Esophagus squamous epithelium (tissue), 5 donors: Measurements from ENCODE around the gene OLIG1. TPM values are rescaled to one million over a fixed set of nuclear protein-coding genes. Genes with fewer than 3 reads are reported as not detected.

Experiments
- DNase-seq: peaks from one replicate; lab custom pipeline; 2025; lab: John Stamatoyannopoulos, UW
- H3K27ac ChIP-seq, 4 donors: fragments of 200-600 bp; sonication (generic); one replicate each; pipeline ENCODE4 v1.5.1; 2016 to 2019; ENCODE audit warnings: mild to moderate bottlenecking in 1 of 4
- H3K27me3 ChIP-seq, 4 donors: fragments of 200-600 bp; sonication (generic); 1 replicate in 3 of 4; 2 replicates in 1 of 4; pipeline versions ENCODE4 v1.5.1 to v1.6.0; 2017 to 2021; ENCODE audit warnings: antibody characterized with exemption in 1 of 4
- H3K36me3 ChIP-seq, 3 donors: fragments of 200-600 bp; sonication (generic); one replicate each; pipeline ENCODE4 v1.5.1; 2016 to 2019
- H3K4me1 ChIP-seq, 3 donors: fragments of 200-600 bp; sonication (generic); one replicate each; pipeline ENCODE4 v1.5.1; 2017 to 2019
- H3K4me3 ChIP-seq, 4 donors: fragments of 200-600 bp; sonication (generic); 1 replicate in 3 of 4; 2 replicates in 1 of 4; pipeline ENCODE4 v1.5.1; 2016 to 2019; ENCODE audit warnings: mild to moderate bottlenecking in 2 of 4, moderate library complexity in 1 of 4
- H3K9me3 ChIP-seq, 3 donors: fragments of 200-600 bp; sonication (generic); one replicate each; pipeline ENCODE4 v1.5.1; 2016 to 2019
- POLR2A ChIP-seq, 4 donors: fragments of 450-650 bp; IDR thresholded peaks; one replicate each; pipeline ENCODE4 v1.6.1; 2017; ENCODE audit warnings: antibody characterized with exemption in 4 of 4, mild to moderate bottlenecking in 4 of 4, moderate library complexity in 3 of 4
- WGBS, 2 donors: methylation state at CpG; one replicate each; pipeline ENCODE4 v1.1.5; 2018; 5-methylcytosine and 5-hydroxymethylcytosine counted together
- intact Hi-C: fragments of 100-400 bp; cut with DNase I; formaldehyde crosslinking; loops from one replicate; pipeline ENCODE4 v1.15.0; 2022
- total RNA-seq, 4 donors: library from RNA; depleted of rRNA; stranded (reverse); fragments of >200 nt; gene quantifications; one replicate each; pipeline ENCODE4 v1.1.0, GENCODE V29; 2016
- TF ChIP-seq, protein P1 (sequence below), 6 experiments: fragments of 450-650 bp in 4 of 6; fragments of 200-600 bp in 2 of 6; sonication (generic) in 2 of 6; IDR thresholded peaks; one replicate each; pipeline ENCODE4 v1.5.1; 2016 to 2019; ENCODE audit warnings: antibody characterized with exemption in 6 of 6, mild to moderate bottlenecking in 4 of 6, moderate library complexity in 4 of 6
- donor health status: DM: yes; HTN: yes; CAD: no.

The OLIG1 gene
- total RNA-seq, 4 donors from 2014 or later, result not detected

DNA sequence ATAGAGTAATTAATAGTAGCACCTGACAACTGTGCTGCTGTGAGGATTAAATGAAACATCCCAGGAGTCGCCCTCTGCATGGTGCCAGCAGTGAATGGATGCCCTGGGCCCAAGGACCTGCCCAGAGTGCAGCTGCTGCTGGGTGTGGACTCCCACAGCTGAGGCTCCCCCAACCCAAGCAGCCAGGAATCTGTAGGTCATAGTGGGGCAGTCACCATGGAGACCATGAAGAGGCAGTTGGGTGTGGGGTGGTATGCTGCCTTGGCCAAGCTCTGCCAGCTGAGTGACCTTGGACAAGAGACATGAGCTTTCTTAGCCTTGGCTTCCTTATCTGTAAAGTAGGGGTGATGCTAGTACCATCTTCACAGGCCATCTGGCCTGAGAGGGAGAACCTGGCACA is 34.8 kb upstream of the OLIG1 start:
- H3K27me3 ChIP-seq, result peaks cover 0 to 90% (median 8%) of the 10 kb centered on the region in 4 donors
- intact Hi-C loops, result no loop called here

DNA sequence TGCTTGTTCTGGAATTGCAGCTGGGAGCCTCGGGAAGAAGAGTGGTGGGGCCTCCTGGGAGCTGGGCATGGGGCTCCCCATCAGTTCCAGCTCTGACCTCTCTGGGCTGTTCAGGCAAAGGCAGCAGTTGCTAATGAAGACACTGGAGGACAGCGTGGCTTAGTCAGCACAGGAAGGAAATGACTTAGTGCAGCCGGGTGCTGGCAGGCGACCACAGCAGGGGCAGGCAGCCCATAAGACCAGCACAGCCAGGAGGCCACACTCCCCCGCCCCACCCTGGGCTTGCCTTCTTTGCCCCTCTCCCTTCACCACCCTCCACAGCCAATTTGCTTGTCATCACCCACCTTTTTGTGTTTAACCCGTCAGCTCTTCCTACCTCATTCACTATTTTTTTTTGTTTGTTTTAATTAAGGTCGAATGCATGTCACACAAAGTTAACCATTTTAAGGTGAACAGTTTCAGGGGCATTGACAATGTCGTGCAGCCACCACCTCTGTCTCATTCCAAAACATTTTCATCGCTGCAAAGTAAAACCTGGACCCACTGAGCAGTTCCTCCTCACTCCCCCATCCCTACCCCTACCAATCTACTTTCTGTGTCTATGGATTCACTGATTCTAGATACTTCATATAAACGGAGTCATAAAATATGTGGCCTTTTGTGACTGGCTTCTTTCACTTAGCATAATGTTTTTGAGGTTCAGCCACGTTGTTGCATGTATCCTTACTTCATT is 33.3 kb upstream of the OLIG1 start:
- H3K36me3 ChIP-seq, result no peaks in the 10 kb centered on the region
- 22 to 24% methylated on average over 9 to 10 of the region's 11 CpGs for WGBS, 2 donors
- H3K27me3 ChIP-seq, result peaks cover 0 to 90% (median 6%) of the 10 kb centered on the region in 4 donors
- H3K9me3 ChIP-seq, result no peaks in the 10 kb centered on the region
- peaks cover 0 to 14% (median 0%) of the 10 kb centered on the region in 3 donors for H3K4me1 ChIP-seq
- intact Hi-C loops, result no loop called here
- no peak overlapping the region for H3K4me3 ChIP-seq
- H3K27ac ChIP-seq, result no peak overlapping the region
- no peak for DNase-seq
- TF ChIP-seq, protein P1, sequence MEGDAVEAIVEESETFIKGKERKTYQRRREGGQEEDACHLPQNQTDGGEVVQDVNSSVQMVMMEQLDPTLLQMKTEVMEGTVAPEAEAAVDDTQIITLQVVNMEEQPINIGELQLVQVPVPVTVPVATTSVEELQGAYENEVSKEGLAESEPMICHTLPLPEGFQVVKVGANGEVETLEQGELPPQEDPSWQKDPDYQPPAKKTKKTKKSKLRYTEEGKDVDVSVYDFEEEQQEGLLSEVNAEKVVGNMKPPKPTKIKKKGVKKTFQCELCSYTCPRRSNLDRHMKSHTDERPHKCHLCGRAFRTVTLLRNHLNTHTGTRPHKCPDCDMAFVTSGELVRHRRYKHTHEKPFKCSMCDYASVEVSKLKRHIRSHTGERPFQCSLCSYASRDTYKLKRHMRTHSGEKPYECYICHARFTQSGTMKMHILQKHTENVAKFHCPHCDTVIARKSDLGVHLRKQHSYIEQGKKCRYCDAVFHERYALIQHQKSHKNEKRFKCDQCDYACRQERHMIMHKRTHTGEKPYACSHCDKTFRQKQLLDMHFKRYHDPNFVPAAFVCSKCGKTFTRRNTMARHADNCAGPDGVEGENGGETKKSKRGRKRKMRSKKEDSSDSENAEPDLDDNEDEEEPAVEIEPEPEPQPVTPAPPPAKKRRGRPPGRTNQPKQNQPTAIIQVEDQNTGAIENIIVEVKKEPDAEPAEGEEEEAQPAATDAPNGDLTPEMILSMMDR (IDR thresholded peaks at IDR 0.05), result no peak
- TF ChIP-seq POLR2A (IDR thresholded peaks at IDR 0.05), result no peak

More for the DNA sequence above, 34.8 kb upstream of the OLIG1 start:
- H3K27ac ChIP-seq, result no peak overlapping the region
- peaks cover 0 to 14% (median 0%) of the 10 kb centered on the region in 3 donors for H3K4me1 ChIP-seq
- TF ChIP-seq, protein P1 (IDR thresholded peaks at IDR 0.05), result no peak
- TF ChIP-seq POLR2A (IDR thresholded peaks at IDR 0.05), result no peak
- H3K9me3 ChIP-seq, result no peaks in the 10 kb centered on the region
- no peaks in the 10 kb centered on the region for H3K36me3 ChIP-seq
- 71% methylated on average over 1 of the region's 1 CpG; no CpG with 5 or more reads in 1 of the 2 donors for WGBS, 2 donors
- no peak overlapping the region for H3K4me3 ChIP-seq
- DNase-seq, result no peak

DNA sequence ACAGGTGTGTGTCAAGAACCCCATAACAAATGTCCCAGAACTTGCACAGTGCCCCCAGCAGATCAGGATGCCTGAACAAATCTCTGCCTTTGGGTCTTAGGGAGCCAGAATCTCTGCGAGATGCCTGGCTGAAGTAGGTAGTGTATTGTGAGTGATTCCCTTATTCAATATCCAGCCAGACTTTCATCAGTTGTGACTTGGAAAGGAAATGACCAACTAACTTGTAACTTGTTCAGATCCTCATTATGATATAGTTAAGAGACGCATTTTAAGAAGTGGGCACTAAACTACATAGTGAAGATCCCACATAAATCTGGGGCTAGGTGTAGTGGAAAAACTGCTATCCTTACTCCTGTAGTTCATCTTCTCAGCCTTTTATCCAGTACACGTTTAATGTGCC is 32.4 kb upstream of the OLIG1 start:
- no peak for DNase-seq

DNA sequence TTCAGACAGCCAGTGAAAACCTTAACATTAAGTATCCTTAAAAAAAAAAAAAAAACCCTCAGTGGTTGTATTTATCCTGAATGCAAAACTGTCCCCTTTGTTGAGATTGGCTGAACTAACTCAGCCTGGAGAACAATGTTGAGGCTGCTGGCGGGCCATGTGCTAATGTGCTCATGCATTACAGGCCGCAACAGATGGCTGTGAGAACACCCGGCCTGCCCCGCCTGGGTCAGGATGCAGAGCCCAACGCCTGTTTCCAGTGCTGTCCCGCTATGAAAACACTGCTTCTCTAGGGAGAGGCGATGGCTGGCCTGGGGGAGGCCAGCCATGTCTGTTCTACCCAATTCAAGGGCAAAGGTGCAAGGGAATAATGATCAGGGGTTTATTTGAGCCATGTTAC is 30.4 kb upstream of the OLIG1 start:
- Histone ChIP-seq H3K27ac (no peak overlapping the region), H3K9me3 (no peaks in the 10 kb centered on the region), H3K4me1 (peaks cover 0 to 4% (median 0%) of the 10 kb centered on the region in 3 donors), H3K27me3 (peaks cover 0 to 90% (median 0%) of the 10 kb centered on the region in 4 donors), H3K4me3 (no peak overlapping the region), H3K36me3 (no peaks in the 10 kb centered on the region)
- intact Hi-C loops, result no loop called here
- 72 to 73% methylated on average over 4 to 6 of the region's 7 CpGs for WGBS, 2 donors
- DNase-seq, result no peak
- no peak for TF ChIP-seq POLR2A (IDR thresholded peaks at IDR 0.05)
- TF ChIP-seq, protein P1 (IDR thresholded peaks at IDR 0.05), result no peak

More for the DNA sequence above, 32.4 kb upstream of the OLIG1 start:
- H3K4me1 ChIP-seq, result peaks cover 0 to 14% (median 0%) of the 10 kb centered on the region in 3 donors
- no peak overlapping the region for H3K27ac ChIP-seq
- no peaks in the 10 kb centered on the region for H3K9me3 ChIP-seq
- no peaks in the 10 kb centered on the region for H3K36me3 ChIP-seq
- intact Hi-C loops, result no loop called here
- no peak for TF ChIP-seq POLR2A (IDR thresholded peaks at IDR 0.05)
- TF ChIP-seq, protein P1 (IDR thresholded peaks at IDR 0.05), result no peak
- no peak overlapping the region for H3K4me3 ChIP-seq
- WGBS, 2 donors, result 79 to 93% methylated on average over 3 of the region's 3 CpGs
- peaks cover 0 to 90% (median 5%) of the 10 kb centered on the region in 4 donors for H3K27me3 ChIP-seq

DNA sequence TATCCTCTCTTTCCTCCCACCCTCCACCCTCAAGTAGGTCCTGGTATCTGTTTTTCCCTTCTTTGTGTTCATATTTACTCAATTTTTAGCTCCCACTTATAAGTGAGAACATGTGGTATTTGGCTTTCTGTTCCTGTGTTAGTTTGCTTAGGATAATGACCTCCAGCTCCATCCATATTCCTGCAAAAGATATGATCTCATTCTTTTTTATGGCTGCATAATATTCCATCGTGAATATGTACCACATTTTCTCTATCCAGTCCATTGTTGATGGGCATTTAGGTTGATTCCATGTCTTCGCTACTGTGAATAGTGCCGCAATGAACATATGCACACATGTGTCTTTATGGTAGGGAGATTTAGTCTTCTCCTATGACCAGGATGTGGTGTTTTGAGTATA is 29.7 kb upstream of the OLIG1 start:
- WGBS, 2 donors, result 83 to 92% methylated on average over 3 of the region's 3 CpGs
- no peak overlapping the region for H3K4me3 ChIP-seq
- H3K9me3 ChIP-seq, result no peaks in the 10 kb centered on the region
- no peak for DNase-seq
- H3K27me3 ChIP-seq, result peaks cover 0 to 90% (median 0%) of the 10 kb centered on the region in 4 donors
- no peaks in the 10 kb centered on the region for H3K36me3 ChIP-seq
- intact Hi-C loops, result no loop called here
- H3K27ac ChIP-seq, result no peak overlapping the region
- TF ChIP-seq POLR2A (IDR thresholded peaks at IDR 0.05), result no peak
- TF ChIP-seq, protein P1 (IDR thresholded peaks at IDR 0.05), result no peak
- peaks cover 0 to 4% (median 0%) of the 10 kb centered on the region in 3 donors for H3K4me1 ChIP-seq
